GM12864 (cell line): Measurements from ENCODE around the gene PRCC.

ENCODE experiments used
- DNase-seq: peaks from one replicate; pipeline ENCODE4 v3.0.0-alpha.2; 2011; ENCODE audit warnings: low read depth
- H3K4me3 ChIP-seq: 2 replicates; pipeline ENCODE4 v1.5.1; 2011; ENCODE audit warnings: mild to moderate bottlenecking, low read depth, low read length, control low read depth
- CTCF ChIP-seq: IDR thresholded peaks from 2 replicates; pipeline ENCODE4 v1.5.1; 2011; ENCODE audit warnings: low read depth, mild to moderate bottlenecking, moderate library complexity, low read length, control low read depth, inconsistent platforms; ENCODE audit errors: missing control alignments

Gene PRCC

DNA sequence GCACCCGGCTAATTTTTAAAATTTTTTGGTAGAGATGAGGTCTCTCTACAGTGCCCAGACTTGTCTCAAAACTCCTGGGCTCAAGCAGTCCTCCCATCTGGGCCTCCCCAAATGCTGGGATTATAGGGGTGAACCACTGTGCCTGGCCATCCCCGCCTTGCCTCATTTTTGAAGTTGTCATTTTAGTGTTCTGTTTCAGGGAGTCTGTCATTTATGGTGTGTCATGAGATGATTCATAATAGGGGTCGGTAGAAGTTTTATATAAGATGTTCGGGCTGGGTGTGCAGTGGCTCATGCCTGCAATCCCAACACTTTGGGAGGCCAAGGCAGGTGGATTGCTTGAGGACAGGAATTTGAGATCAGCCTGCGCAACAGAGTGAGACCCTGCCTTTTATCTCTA, 8.5 kb downstream of the PRCC start:
- no peak overlapping the region for H3K4me3 ChIP-seq
- TF ChIP-seq CTCF: no peak
- no peak for DNase-seq

DNA sequence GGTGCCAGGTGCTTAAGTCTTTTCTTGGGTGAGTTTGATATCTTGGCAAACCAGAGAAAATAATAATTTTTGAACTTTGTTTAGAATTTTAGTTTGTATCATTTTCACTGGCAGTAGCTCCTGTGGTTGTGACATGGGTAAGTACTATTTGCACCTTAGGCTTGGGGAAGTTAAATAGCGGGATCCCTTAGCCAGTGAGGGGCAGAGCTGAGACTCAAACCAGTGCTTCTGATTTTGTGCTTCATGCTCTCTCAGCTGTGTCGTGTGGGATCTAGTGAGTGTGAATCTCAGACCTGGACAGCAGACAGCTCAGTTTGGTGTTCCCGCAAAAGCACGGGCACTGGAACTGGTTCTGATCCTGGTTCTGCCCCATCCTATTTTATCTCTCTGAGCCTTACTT, 9.6 kb downstream of the PRCC start:
- H3K4me3 ChIP-seq: no peak overlapping the region
- no peak for TF ChIP-seq CTCF
- no peak for DNase-seq

- no peak overlapping the region for H3K4me3 ChIP-seq
- no peak for DNase-seq
- no peak for TF ChIP-seq CTCF
Measured at GRCh38 chr1:156777573-156777972, 10.2 kb downstream of the PRCC start.

- TF ChIP-seq CTCF: no peak
- no peak for DNase-seq
- H3K4me3 ChIP-seq: no peak overlapping the region
Measured at GRCh38 chr1:156781585-156782186, 14.4 kb downstream of the PRCC start.

DNA sequence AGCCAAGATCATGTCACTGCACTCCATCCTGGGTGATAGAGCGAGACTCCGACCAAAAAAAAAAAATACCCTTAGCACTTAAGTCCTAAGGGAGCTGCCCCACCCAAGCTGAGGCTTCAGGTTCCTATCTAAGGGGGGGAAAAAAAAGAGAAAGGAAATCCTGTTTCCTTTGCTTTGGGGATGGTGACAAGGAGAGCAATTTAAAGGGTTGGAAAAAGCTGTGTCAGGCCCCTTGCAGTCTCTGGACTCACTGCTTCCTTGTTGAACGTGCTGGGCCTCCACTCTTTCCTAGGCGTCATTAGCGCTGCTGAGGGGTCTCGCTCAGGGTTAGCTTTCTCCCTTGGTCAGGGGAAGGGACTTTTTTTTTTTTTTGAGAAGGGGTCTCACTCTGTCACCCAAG, 18.1 kb downstream of the PRCC start:
- no peak for DNase-seq
- H3K4me3 ChIP-seq: no peak overlapping the region
- TF ChIP-seq CTCF: no peak

- TF ChIP-seq CTCF: no peak
- no peak overlapping the region for H3K4me3 ChIP-seq
Measured at GRCh38 chr1:156786640-156787039, 19.3 kb downstream of the PRCC start.

DNA sequence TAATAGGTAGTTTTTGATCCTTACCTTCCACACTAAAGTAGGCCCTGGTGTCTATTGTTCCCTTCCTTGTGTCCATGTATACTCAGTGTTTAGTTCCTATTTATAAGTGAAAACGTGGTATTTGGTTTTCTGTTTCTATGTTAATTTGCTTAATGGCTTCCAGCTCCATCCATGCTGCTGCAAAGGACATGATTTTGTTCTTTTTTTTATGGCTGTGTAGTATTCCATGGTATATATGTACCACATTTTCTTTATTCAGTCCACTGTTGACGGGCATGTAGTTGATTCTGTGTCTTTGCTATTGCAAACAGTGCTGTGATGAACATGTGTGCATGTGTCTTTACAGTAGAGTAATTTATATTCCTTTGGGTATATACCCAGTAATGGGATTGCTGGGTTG, 20.8 kb downstream of the PRCC start:
- no peak for TF ChIP-seq CTCF
- H3K4me3 ChIP-seq: no peak overlapping the region
- no peak for DNase-seq

More at GRCh38 chr1:156786640-156787039, 19.3 kb downstream of the PRCC start:
- DNase-seq: no peak
